HL-60 (cell line): ENCODE results near the gene SF3B1.
"Not testable (repeated sequence)": the region's sequence is repeated elsewhere in the genome, so short reads cannot be mapped to it uniquely, and the experiment has no call there.

Experiments used
- DNase-seq, 2 experiments: peaks; one replicate each; pipeline ENCODE4 v3.0.0-alpha.2; 2010 to 2020; ENCODE audit warnings: low read depth in 1 of 2, low spot score in 1 of 2
- H3K27ac ChIP-seq: fragments of 250-450 bp; sonication (Bioruptor Pico); replicated peaks from 2 replicates; pipeline ENCODE4 v1.5.1; 2020; ENCODE audit warnings: mild to moderate bottlenecking, moderate library complexity
- H3K27me3 ChIP-seq: fragments of 250-450 bp; sonication (Bioruptor Pico); 2 replicates; pipeline ENCODE4 v1.5.1; 2021; ENCODE audit warnings: mild to moderate bottlenecking, moderate library complexity; ENCODE audit not compliant: insufficient read depth, poor library complexity, severe bottlenecking
- H3K4me3 ChIP-seq: replicated peaks from 2 replicates; pipeline ENCODE4 v1.5.1; 2011; ENCODE audit warnings: mild to moderate bottlenecking, control low read depth, low read length; ENCODE audit not compliant: insufficient read depth
- CTCF ChIP-seq: IDR thresholded peaks from one replicate; pipeline ENCODE4 v1.5.1; 2011; ENCODE audit warnings: low read length, control low read depth, inconsistent platforms; ENCODE audit not compliant: insufficient read depth
- GABPA ChIP-seq: IDR thresholded peaks from 2 replicates; pipeline ENCODE4 v1.6.1; 2012; ENCODE audit warnings: low read depth
- POLR2AphosphoS5 ChIP-seq: IDR thresholded peaks from 2 replicates; pipeline ENCODE4 v1.6.1; 2012; ENCODE audit warnings: low read depth
- REST ChIP-seq: IDR thresholded peaks from 2 replicates; pipeline ENCODE4 v1.6.1; 2012; ENCODE audit warnings: low read depth; ENCODE audit not compliant: insufficient replicate concordance
- SPI1 ChIP-seq: IDR thresholded peaks from 2 replicates; pipeline ENCODE4 v1.6.1; 2012; ENCODE audit warnings: low read depth, mild to moderate bottlenecking, borderline replicate concordance

Gene SF3B1

GRCh38 chr2:197442857-197443256, 8.0 kb upstream of the SF3B1 start:
- TF ChIP-seq GABPA (no peak), SPI1 (peak; percentile 47; the same call in 1 of the 2 replicates), POLR2AphosphoS5 (0 out of 2 replicates have a peak, but pooled peaks have one; percentile 21)
- H3K4me3 ChIP-seq, result no peak overlapping the region
- DNase-seq, result peak in 1 of 2 experiments; percentile 62

GRCh38 chr2:197437380-197437779, 2.6 kb upstream of the SF3B1 start:
- TF ChIP-seq SPI1, result no peak
- TF ChIP-seq REST, result no peak
- TF ChIP-seq GABPA, result no peak
- TF ChIP-seq CTCF, result no peak
- TF ChIP-seq POLR2AphosphoS5, result no peak
- H3K27me3 ChIP-seq, result no peaks in the 10 kb centered on the region
- no peak overlapping the region for H3K27ac ChIP-seq
- no peak overlapping the region for H3K4me3 ChIP-seq
- DNase-seq, result no peak

More at GRCh38 chr2:197442857-197443256, 8.0 kb upstream of the SF3B1 start:
- no peaks in the 10 kb centered on the region for H3K27me3 ChIP-seq
- peak overlapping the region; percentile 13 for H3K27ac ChIP-seq

GRCh38 chr2:197435598-197436420, 981 bp upstream of the SF3B1 start:
- H3K4me3 ChIP-seq, result peak overlapping the region; percentile 49
- TF ChIP-seq REST (no peak), POLR2AphosphoS5 (no peak), GABPA (no peak), SPI1 (no peak), CTCF (no peak)
- H3K27me3 ChIP-seq, result no peaks in the 10 kb centered on the region
- peak in 1 of 2 experiments; percentile 16 for DNase-seq
- peak overlapping the region; percentile 96 for H3K27ac ChIP-seq

GRCh38 chr2:197433780-197434438, 919 bp downstream of the SF3B1 start:
- Histone ChIP-seq H3K4me3 (peak overlapping the region; percentile 71), H3K27me3 (no peaks in the 10 kb centered on the region), H3K27ac (peak overlapping the region; percentile 96)
- TF ChIP-seq SPI1 (no peak), REST (no peak), POLR2AphosphoS5 (no peak), GABPA (no peak), CTCF (no peak)
- DNase-seq, result no peak

- not testable (repeated sequence) for H3K27me3 ChIP-seq, H3K27ac ChIP-seq
- DNase-seq, result peak in 1 of 2 experiments; percentile 5
- H3K4me3 ChIP-seq, result peak overlapping the region; percentile 71
These were observed 2.3 kb downstream of the SF3B1 start for GRCh38 chr2:197432527-197432926.
